Transverse colon (tissue), 4 donors: ENCODE measurements around the gene KRT84.

Source experiments
- EP300 ChIP-seq: sonication (generic); formaldehyde crosslinking; IDR thresholded peaks from one replicate; pipeline ENCODE4 v1.6.1; 2017; ENCODE audit warnings: antibody characterized with exemption, low read depth
- POLR2A ChIP-seq: fragments of 450-650 bp; IDR thresholded peaks from one replicate; pipeline ENCODE4 v1.6.1; 2016; ENCODE audit warnings: antibody characterized with exemption, mild to moderate bottlenecking, moderate library complexity
- POLR2AphosphoS5 ChIP-seq, 3 donors: sonication (generic); formaldehyde crosslinking; IDR thresholded peaks; one replicate each; pipeline ENCODE4 v1.6.1; 2016; ENCODE audit warnings: antibody characterized with exemption in 3 of 3
- TF ChIP-seq, protein P1 (sequence below), 5 experiments: fragments of 200-600 bp in 3 of 5; fragments of 450-650 bp in 2 of 5; sonication (generic) in 3 of 5; IDR thresholded peaks; 1 replicate in 2 of 5; 2 replicates in 3 of 5; pipeline ENCODE4 v1.5.1; 2016 to 2017; ENCODE audit warnings: antibody characterized with exemption in 5 of 5, inconsistent platforms in 3 of 5, mild to moderate bottlenecking in 2 of 5, moderate library complexity in 1 of 5

DNA sequence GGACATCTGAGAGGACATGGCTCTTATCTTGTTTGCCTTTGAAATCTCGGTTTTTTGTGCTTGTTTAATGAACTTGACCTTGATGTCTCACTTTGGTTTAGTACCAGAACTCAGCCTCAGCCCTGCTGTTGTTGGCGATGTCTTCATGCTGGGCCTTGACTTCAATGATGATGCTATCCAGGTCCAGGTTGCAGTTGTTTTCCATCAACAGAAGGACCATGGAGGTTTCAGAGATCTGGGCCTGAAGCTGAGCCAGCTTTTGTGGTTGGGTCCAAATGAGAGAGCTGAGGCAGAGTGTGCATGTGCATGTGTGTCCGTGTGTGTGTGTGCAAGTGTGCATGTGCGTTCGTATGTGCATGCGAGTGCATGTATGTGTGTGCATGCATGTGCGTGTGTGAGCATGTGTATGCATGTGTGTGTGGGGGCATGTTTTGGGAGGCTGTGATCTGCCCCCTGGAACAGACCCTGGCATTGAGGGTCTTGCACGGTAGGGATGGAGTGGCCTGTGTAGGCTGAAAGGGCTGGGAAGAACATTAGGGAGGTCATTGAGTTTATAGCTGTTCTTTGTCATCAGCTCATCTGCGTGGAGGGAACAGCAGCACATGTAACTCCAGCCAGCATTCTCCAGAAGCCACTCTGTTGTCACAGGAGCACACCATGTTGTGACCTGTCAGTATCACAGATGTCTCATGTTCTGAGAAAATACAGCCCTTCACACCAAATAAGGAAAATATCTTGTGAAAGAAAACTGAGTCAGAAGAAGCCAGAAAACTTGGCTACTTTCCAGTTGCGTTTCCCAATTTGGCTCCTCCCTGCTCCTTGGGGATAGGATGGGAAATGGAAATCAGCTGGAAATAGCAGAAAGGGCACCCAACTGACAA lies 30.7 kb upstream of the KRT84 start:
- no peak for TF ChIP-seq POLR2A
- TF ChIP-seq, protein P1, sequence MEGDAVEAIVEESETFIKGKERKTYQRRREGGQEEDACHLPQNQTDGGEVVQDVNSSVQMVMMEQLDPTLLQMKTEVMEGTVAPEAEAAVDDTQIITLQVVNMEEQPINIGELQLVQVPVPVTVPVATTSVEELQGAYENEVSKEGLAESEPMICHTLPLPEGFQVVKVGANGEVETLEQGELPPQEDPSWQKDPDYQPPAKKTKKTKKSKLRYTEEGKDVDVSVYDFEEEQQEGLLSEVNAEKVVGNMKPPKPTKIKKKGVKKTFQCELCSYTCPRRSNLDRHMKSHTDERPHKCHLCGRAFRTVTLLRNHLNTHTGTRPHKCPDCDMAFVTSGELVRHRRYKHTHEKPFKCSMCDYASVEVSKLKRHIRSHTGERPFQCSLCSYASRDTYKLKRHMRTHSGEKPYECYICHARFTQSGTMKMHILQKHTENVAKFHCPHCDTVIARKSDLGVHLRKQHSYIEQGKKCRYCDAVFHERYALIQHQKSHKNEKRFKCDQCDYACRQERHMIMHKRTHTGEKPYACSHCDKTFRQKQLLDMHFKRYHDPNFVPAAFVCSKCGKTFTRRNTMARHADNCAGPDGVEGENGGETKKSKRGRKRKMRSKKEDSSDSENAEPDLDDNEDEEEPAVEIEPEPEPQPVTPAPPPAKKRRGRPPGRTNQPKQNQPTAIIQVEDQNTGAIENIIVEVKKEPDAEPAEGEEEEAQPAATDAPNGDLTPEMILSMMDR (IDR thresholded peaks at IDR 0.05), result no peak
- TF ChIP-seq EP300, result peak; percentile 16
- peak; percentile 72 to 87 (median 80) for TF ChIP-seq POLR2AphosphoS5 (IDR thresholded peaks at IDR 0.05)
